K562 (cell line): ENCODE measurements around the gene RDH14. TPM values are rescaled to one million over a fixed set of nuclear protein-coding genes. Genes with fewer than 3 reads are reported as not detected.

Experiments used
- ATAC-seq: fragments of 200-7000 bp; cut with Tn5 transposase; 3 replicates; pipeline ENCODE4 v1.9.1; 2020; ENCODE audit warnings: moderate library complexity
- BruUV-seq: library from RNA; stranded (reverse); fragments of 400-500 nt; replicated peaks from 2 replicates; lab custom pipeline; 2021; lab: Mats Ljungman, UMichigan
- CTCF ChIA-PET: fragments of 300-600 bp; formaldehyde crosslinking; extraction: SDS; loops from one replicate; lab custom pipeline; 2021; ENCODE audit warnings: low intra/inter-chr PET ratio; lab: Yijun Ruan, JAX
- POLR2A ChIA-PET: fragments of 300-600, 350-650 bp; sonication (Branson Sonifier 250); formaldehyde crosslinking; extraction: SDS; loops from one replicate; lab custom pipeline; 2021; ENCODE audit warnings: antibody characterized with exemption, inconsistent platforms; lab: Yijun Ruan, JAX
- DNase-seq, 4 experiments: peaks; one replicate each; pipeline versions ENCODE4 v3.0.0 to v3.0.0-alpha.2; 2011 to 2018; ENCODE audit warnings: low spot score in 3 of 4, mixed read lengths in 3 of 4; ENCODE audit errors: extremely low read depth in 1 of 4
- FAIRE-seq: peaks from 2 replicates; lab custom pipeline; 2011; peaks lifted over from hg19 to GRCh38; lab: Jason Lieb, UNC
- H2AFZ ChIP-seq: 2 replicates; pipeline ENCODE4 v1.6.0; 2011; ENCODE audit warnings: low read depth, low read length, control low read depth, inconsistent platforms
- H3K27ac ChIP-seq: fragments of 200-600 bp; 3 replicates; pipeline ENCODE4 v1.8.0; 2011; ENCODE audit warnings: low read depth, mild to moderate bottlenecking, control low read depth, inconsistent platforms, low read length, moderate library complexity, mixed read lengths; ENCODE audit errors: extremely low read depth
- H3K27me3 ChIP-seq, 2 experiments: fragments of 300-600 bp in 1 of 2; 2 replicates in 1 of 2; 3 replicates in 1 of 2; pipeline versions ENCODE4 v1.6.0 to v1.8.0; 2011; ENCODE audit warnings: inconsistent platforms in 2 of 2, low read length in 2 of 2, mild to moderate bottlenecking in 1 of 2, mixed read lengths in 1 of 2, moderate library complexity in 1 of 2; ENCODE audit not compliant: control insufficient read depth in 2 of 2, insufficient read depth in 2 of 2
- H3K36me3 ChIP-seq: fragments of 300-600 bp; 3 replicates; pipeline ENCODE4 v1.8.0; 2011; ENCODE audit warnings: mild to moderate bottlenecking, low read length, inconsistent platforms; ENCODE audit not compliant: control insufficient read depth, insufficient read depth
- H3K4me1 ChIP-seq, 2 experiments: fragments of 200-600 bp in 1 of 2; replicated peaks in 1 of 2; 2 replicates in 1 of 2; 3 replicates in 1 of 2; pipeline versions ENCODE4 v1.5.1 to v1.8.0; 2011; ENCODE audit warnings: inconsistent platforms in 2 of 2, low read length in 2 of 2, mild to moderate bottlenecking in 1 of 2, mixed read lengths in 1 of 2, moderate library complexity in 1 of 2; ENCODE audit not compliant: control insufficient read depth in 2 of 2, insufficient read depth in 2 of 2
- H3K4me2 ChIP-seq: 2 replicates; pipeline ENCODE4 v1.6.1; 2011; ENCODE audit warnings: low read length, control low read depth, inconsistent platforms, mixed read lengths; ENCODE audit not compliant: insufficient read depth
- H3K4me3 ChIP-seq: fragments of 200-600 bp; sonication (generic), shearing (Covaris generic); 2 replicates; pipeline ENCODE4 v1.5.1; 2016; ENCODE audit warnings: control low read depth, inconsistent platforms
- H3K79me2 ChIP-seq: fragments of 200-600 bp; 3 replicates; pipeline ENCODE4 v1.8.0; 2011; ENCODE audit warnings: low read length, inconsistent platforms; ENCODE audit not compliant: control insufficient read depth, insufficient read depth
- H3K9ac ChIP-seq, 2 experiments: 2 replicates each; pipeline versions ENCODE4 v1.6.0 to v1.6.1; 2011; ENCODE audit warnings: low read depth in 2 of 2, low read length in 2 of 2, control low read depth in 1 of 2, inconsistent platforms in 1 of 2, mild to moderate bottlenecking in 1 of 2, mixed read lengths in 1 of 2; ENCODE audit not compliant: insufficient read depth in 1 of 2
- H3K9me1 ChIP-seq: one replicate; pipeline ENCODE4 v1.6.0; 2011; ENCODE audit warnings: inconsistent platforms, mild to moderate bottlenecking, low read length, moderate library complexity; ENCODE audit not compliant: control insufficient read depth, insufficient read depth
- H3K9me3 ChIP-seq: replicated peaks from 2 replicates; pipeline ENCODE4 v1.5.1; 2011; ENCODE audit warnings: low read depth, low read length, inconsistent platforms; ENCODE audit not compliant: control insufficient read depth, insufficient read depth
- H4K20me1 ChIP-seq: replicated peaks from 2 replicates; pipeline ENCODE4 v1.6.1; 2011; ENCODE audit warnings: low read length, inconsistent platforms, mixed read lengths; ENCODE audit not compliant: control insufficient read depth, insufficient read depth
- HMG20B ChIP-seq: fragments of 250-450 bp; sonication (Bioruptor Pico); IDR thresholded peaks from 2 replicates; pipeline ENCODE4 v1.5.0; 2021; ENCODE audit warnings: mild to moderate bottlenecking
- LCOR ChIP-seq: sonication (generic); formaldehyde crosslinking; IDR thresholded peaks from 2 replicates; pipeline ENCODE4 v1.8.0; 2022; ENCODE audit warnings: mild to moderate bottlenecking, missing genetic modification reagents
- NR2C2 ChIP-seq, 2 experiments: fragments of 200-800 bp in 1 of 2; sonication (Bioruptor generic) in 1 of 2; sonication (generic) in 1 of 2; formaldehyde crosslinking in 1 of 2; IDR thresholded peaks; 2 replicates each; pipeline versions ENCODE4 v1.6.1 to v1.8.0; 2016 to 2022; ENCODE audit warnings: mild to moderate bottlenecking in 1 of 2, missing compliant biosample characterization in 1 of 2, missing genetic modification characterization in 1 of 2, missing genetic modification reagents in 1 of 2
- TCF3 ChIP-seq: sonication (generic); formaldehyde crosslinking; IDR thresholded peaks from 2 replicates; pipeline ENCODE4 v1.4.0; 2020; ENCODE audit warnings: mild to moderate bottlenecking, missing genetic modification reagents
- TEAD1 ChIP-seq, 2 experiments: fragments of 450-650 bp in 1 of 2; sonication (generic) in 1 of 2; formaldehyde crosslinking; IDR thresholded peaks; 2 replicates each; pipeline versions ENCODE4 v1.4.0 to v1.8.0; 2020 to 2022; ENCODE audit warnings: mild to moderate bottlenecking in 2 of 2, missing genetic modification reagents in 1 of 2
- TEAD4 ChIP-seq, 2 experiments: sonication (generic) in 1 of 2; formaldehyde crosslinking in 1 of 2; IDR thresholded peaks; 2 replicates each; pipeline versions ENCODE4 v1.6.1 to v1.8.0; 2012 to 2022; ENCODE audit warnings: borderline replicate concordance in 1 of 2, inconsistent platforms in 1 of 2, low read length in 1 of 2, mild to moderate bottlenecking in 1 of 2, missing genetic modification reagents in 1 of 2
- ZNF146 ChIP-seq: IDR thresholded peaks from one replicate; pipeline ENCODE4 v1.6.1; 2018; ENCODE audit warnings: missing compliant biosample characterization; ENCODE audit not compliant: unreplicated experiment
- ZNF212 ChIP-seq: fragments of 450-650 bp; formaldehyde crosslinking; IDR thresholded peaks from 2 replicates; pipeline ENCODE4 v1.4.0; 2020; ENCODE audit warnings: mild to moderate bottlenecking
- ZNF347 ChIP-seq: fragments of 450-650 bp; formaldehyde crosslinking; IDR thresholded peaks from 2 replicates; pipeline ENCODE4 v1.4.0; 2020; ENCODE audit warnings: low read depth, mild to moderate bottlenecking, moderate library complexity
- WGBS: fragments of 100-300 bp; shearing (Covaris generic); methylation state at CpG from one replicate; pipeline ENCODE4 v1.1.6; 2016; ENCODE audit warnings: low coverage, mixed read lengths; ENCODE audit not compliant: insufficient coverage; ENCODE audit errors: missing lambda C conversion rate; 5-methylcytosine and 5-hydroxymethylcytosine counted together
- in situ Hi-C: fragments of 300-500 bp; cut with MboI; formaldehyde crosslinking; loops from 4 replicates; pipeline ENCODE4 v1.15.0; 2018; ENCODE audit warnings: inconsistent platforms, mixed read lengths
- intact Hi-C: fragments of 100-400 bp; cut with micrococcal nuclease; formaldehyde crosslinking; loops from 2 replicates; pipeline ENCODE4 v1.14.2; 2022
- polyA plus RNA-seq, 8 experiments: library from polyadenylated mRNA; depleted of rRNA in 4 of 8; stranded (reverse) in 5 of 8; unstranded in 3 of 8; fragments of >200 nt; fragmentation: Nextera tagmentation in 2 of 8; fragmentation: Illumina TruSeq in 1 of 8; extraction: Ambion mirVana in 2 of 8; extraction: Trizol in 1 of 8; gene quantifications; 2 replicates each; pipeline versions ENCODE4 v1.2.1 to v1.2.3, GENCODE V29; 2011 to 2014; ENCODE audit warnings: inconsistent platforms in 1 of 8, missing spikeins in 1 of 8
- total RNA-seq, 7 experiments: library from RNA; depleted of rRNA in 6 of 7; stranded (reverse); fragments of >200 nt in 6 of 7; fragmentation: Illumina TruSeq in 2 of 7; extraction: Trizol in 2 of 7; gene quantifications; 2 replicates each; pipeline versions ENCODE4 v1.2.1 to v1.2.3, GENCODE V29; 2011 to 2021; ENCODE audit warnings: low replicate concordance in 1 of 7
- TF ChIP-seq, protein P1 (sequence below): fragments of 450-650 bp; formaldehyde crosslinking; IDR thresholded peaks from 2 replicates; pipeline ENCODE4 v1.4.0; 2022; ENCODE audit warnings: missing genetic modification characterization

The RDH14 gene
- total and polyA plus RNA-seq, 9 of the 15 experiments (the other 6 are each of a cell fraction or from before 2014, with no cell fraction given): 6.7 to 26.2 (median 20.9) TPM

DNA sequence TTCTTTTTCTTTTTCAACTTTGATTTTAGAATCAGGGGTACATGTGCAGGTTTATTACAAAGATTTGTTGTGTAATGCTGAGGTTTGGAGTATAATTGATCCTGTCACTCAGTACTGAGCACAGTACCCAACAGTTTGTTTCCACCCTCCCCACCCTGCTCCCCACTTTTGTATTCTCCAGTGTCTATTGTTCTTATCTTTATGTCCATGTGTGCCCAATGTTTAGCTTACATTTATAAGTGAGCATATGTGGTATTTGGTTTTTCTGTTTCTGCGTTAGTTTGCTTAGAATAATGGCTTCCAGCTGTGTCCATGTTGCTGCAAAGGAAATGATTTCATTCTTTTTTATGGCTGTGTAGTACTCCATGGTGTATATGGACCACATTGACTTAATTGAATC is 43.1 kb downstream of the RDH14 start:
- WGBS: 0% methylated on average over 1 of the region's 1 CpG
- H3K27me3 ChIP-seq: peaks cover 0 to 6% of the 10 kb centered on the region in 2 experiments; a peak in 1 of 5 replicates
- no peak overlapping the region for H3K4me3 ChIP-seq
- no peaks in the 10 kb centered on the region for H3K36me3 ChIP-seq
- no TSS peak for BruUV-seq
- H3K27ac ChIP-seq: no peak overlapping the region
- no peak overlapping the region for H3K4me2 ChIP-seq
- no peaks in the 10 kb centered on the region for H3K9me3 ChIP-seq
- ChIA-PET CTCF (no interaction called here), POLR2A (interaction anchor here (0.7 kb wide), 1 partner anchor 156 kb away, joined by 4 read pairs; no protein-coding TSS in a partner anchor)
- peak; percentile 57 for TF ChIP-seq ZNF146
- no peak for TF ChIP-seq LCOR (CRISPR knock-in tag)
- no peak for TF ChIP-seq NR2C2 (CRISPR knock-in tag; IDR thresholded peaks at IDR 0.05)
- no peak for TF ChIP-seq NR2C2 (tag; IDR thresholded peaks at IDR 0.05)
- no peaks in the 10 kb centered on the region for H3K79me2 ChIP-seq
- in situ Hi-C loops (no loop called here), intact Hi-C loops (no loop called here)
- H4K20me1 ChIP-seq: no peaks in the 10 kb centered on the region; the same call in 1 of the 2 replicates
- H3K9me1 ChIP-seq: no peaks in the 10 kb centered on the region
- H2AFZ ChIP-seq: no peak overlapping the region
- H3K4me1 ChIP-seq: 0 out of 5 replicates have a peak, but pooled peaks cover 0 to 2% of the 10 kb centered on the region in 2 experiments
- no peak for ATAC-seq
- FAIRE-seq: no peak
- DNase-seq: no peak
- no peak overlapping the region for H3K9ac ChIP-seq

GRCh38 chr2:18516112-18516511 is 44.3 kb downstream of the RDH14 start:
- ATAC-seq (no peak), FAIRE-seq (no peak), DNase-seq (no peak)
- no peak overlapping the region for H3K27ac ChIP-seq
- 0 out of 5 replicates have a peak, but pooled peaks cover 0 to 2% of the 10 kb centered on the region in 2 experiments for H3K4me1 ChIP-seq
- no peak overlapping the region; the same call in 1 of the 2 replicates for H3K4me2 ChIP-seq
- in situ Hi-C loops (no loop called here), intact Hi-C loops (no loop called here)
- H2AFZ ChIP-seq: no peak overlapping the region
- H3K9me3 ChIP-seq: no peaks in the 10 kb centered on the region
- H3K9me1 ChIP-seq: no peaks in the 10 kb centered on the region
- no peak overlapping the region for H3K4me3 ChIP-seq
- no TSS peak for BruUV-seq
- H3K79me2 ChIP-seq: no peaks in the 10 kb centered on the region
- H4K20me1 ChIP-seq: no peaks in the 10 kb centered on the region; the same call in 1 of the 2 replicates
- WGBS: 0% methylated on average over 11 of the region's 11 CpGs
- H3K27me3 ChIP-seq: peaks cover 0 to 6% of the 10 kb centered on the region in 2 experiments; a peak in 1 of 5 replicates
- CTCF ChIA-PET: no interaction called here
- no peak overlapping the region for H3K9ac ChIP-seq
- POLR2A ChIA-PET: interaction anchor here (0.8 kb wide), 1 partner anchor 16 kb away, joined by 4 read pairs; no protein-coding TSS in a partner anchor
- no peaks in the 10 kb centered on the region for H3K36me3 ChIP-seq
- TF ChIP-seq TEAD1 (CRISPR knock-in tag; IDR thresholded peaks at IDR 0.05) (peak; percentile 12 to 88; a peak in 2 of 4 replicates), ZNF212 (CRISPR knock-in tag) (0 out of 2 replicates have a peak, but pooled peaks have one; percentile 41), HMG20B (no peak), TCF3 (CRISPR knock-in tag) (peak; percentile 55), ZNF347 (CRISPR knock-in tag) (no peak), TEAD4 (IDR thresholded peaks at IDR 0.05; ENCODE audit: low read length) (peak; percentile 72; the same call in 1 of the 2 replicates), TEAD4 (CRISPR knock-in tag; IDR thresholded peaks at IDR 0.05; ENCODE audit: borderline replicate concordance) (no peak)
- TF ChIP-seq, protein P1, sequence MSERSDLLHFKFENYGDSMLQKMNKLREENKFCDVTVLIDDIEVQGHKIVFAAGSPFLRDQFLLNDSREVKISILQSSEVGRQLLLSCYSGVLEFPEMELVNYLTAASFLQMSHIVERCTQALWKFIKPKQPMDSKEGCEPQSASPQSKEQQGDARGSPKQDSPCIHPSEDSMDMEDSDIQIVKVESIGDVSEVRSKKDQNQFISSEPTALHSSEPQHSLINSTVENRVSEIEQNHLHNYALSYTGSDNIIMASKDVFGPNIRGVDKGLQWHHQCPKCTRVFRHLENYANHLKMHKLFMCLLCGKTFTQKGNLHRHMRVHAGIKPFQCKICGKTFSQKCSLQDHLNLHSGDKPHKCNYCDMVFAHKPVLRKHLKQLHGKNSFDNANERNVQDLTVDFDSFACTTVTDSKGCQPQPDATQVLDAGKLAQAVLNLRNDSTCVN (CRISPR knock-in tag): no peak
- TF ChIP-seq, all 486 proteins: peak for 4
